Neural progenitor cell (in vitro differentiated cells): ENCODE measurements around the gene PRDM1. TPM values are rescaled to one million over a fixed set of nuclear protein-coding genes. Genes with fewer than 3 reads are reported as not detected.

ENCODE experiments used
- DNase-seq: peaks from one replicate; pipeline ENCODE4 v3.0.0-alpha.2; 2016; ENCODE audit warnings: low spot score
- H2AFZ ChIP-seq: fragments of 200-600 bp; sonication (generic); replicated peaks from 2 replicates; pipeline ENCODE4 v1.6.1; 2016; ENCODE audit warnings: antibody characterized with exemption
- H3F3A ChIP-seq: fragments of 200-600 bp; sonication (generic); 2 replicates; pipeline ENCODE4 v1.6.1; 2016; ENCODE audit warnings: antibody characterized with exemption, low read depth
- H3K27ac ChIP-seq: fragments of 200-600 bp; sonication (generic); 2 replicates; pipeline ENCODE4 v1.5.1; 2016; ENCODE audit warnings: mild to moderate bottlenecking
- H3K27me3 ChIP-seq: fragments of 200-600 bp; sonication (generic); 2 replicates; pipeline ENCODE4 v1.6.1; 2016; ENCODE audit warnings: mild to moderate bottlenecking, moderate library complexity
- H3K36me3 ChIP-seq: fragments of 200-600 bp; sonication (generic); 2 replicates; pipeline ENCODE4 v1.5.1; 2016
- H3K4me1 ChIP-seq: fragments of 200-600 bp; sonication (generic); 2 replicates; pipeline ENCODE4 v1.6.1; 2016; ENCODE audit warnings: mixed run types
- H3K4me2 ChIP-seq: fragments of 200-600 bp; sonication (generic); 2 replicates; pipeline ENCODE4 v1.6.1; 2016
- H3K4me3 ChIP-seq: fragments of 200-600 bp; sonication (generic); 2 replicates; pipeline ENCODE4 v1.5.1; 2016
- H3K79me2 ChIP-seq: fragments of 200-600 bp; sonication (generic); 2 replicates; pipeline ENCODE4 v1.6.1; 2016; ENCODE audit warnings: low read depth
- H3K9ac ChIP-seq: fragments of 200-600 bp; sonication (generic); 2 replicates; pipeline ENCODE4 v1.6.1; 2016
- H3K9me3 ChIP-seq: fragments of 200-600 bp; sonication (generic); 2 replicates; pipeline ENCODE4 v1.5.1; 2016; ENCODE audit warnings: low read depth
- H4K20me1 ChIP-seq: fragments of 200-600 bp; sonication (generic); 2 replicates; pipeline ENCODE4 v1.6.1; 2016; ENCODE audit warnings: low read depth
- H3K27ac Mint-ChIP-seq: 3 replicates; pipeline ENCODE4 v1.8.0; 2021; ENCODE audit warnings: mixed read lengths
- H3K27me3 Mint-ChIP-seq: 2 replicates; pipeline ENCODE4 v1.8.0; 2022; ENCODE audit warnings: low read depth, mild to moderate bottlenecking, inconsistent platforms, moderate library complexity, mixed read lengths; ENCODE audit not compliant: insufficient read depth
- H3K36me3 Mint-ChIP-seq: 3 replicates; pipeline ENCODE4 v1.8.0; 2021; ENCODE audit warnings: mixed read lengths
- H3K4me1 Mint-ChIP-seq: 3 replicates; pipeline ENCODE4 v1.8.0; 2021; ENCODE audit warnings: mixed read lengths
- H3K4me3 Mint-ChIP-seq: 3 replicates; pipeline ENCODE4 v1.8.0; 2021; ENCODE audit warnings: mild to moderate bottlenecking, moderate library complexity, mixed read lengths
- H3K9me3 Mint-ChIP-seq: 3 replicates; pipeline ENCODE4 v1.8.0; 2020; ENCODE audit warnings: mixed read lengths
- EZH2 ChIP-seq: fragments of 200-600 bp; sonication (generic); IDR thresholded peaks from 2 replicates; pipeline ENCODE4 v1.6.1; 2017; ENCODE audit warnings: antibody characterized with exemption, mild to moderate bottlenecking, moderate library complexity
- EZH2phosphoT487 ChIP-seq: fragments of 200-600 bp; sonication (generic); IDR thresholded peaks from 2 replicates; pipeline ENCODE4 v1.6.1; 2017; ENCODE audit warnings: antibody characterized with exemption
- total RNA-seq: library from RNA; depleted of rRNA; stranded (reverse); fragments of >200 nt; gene quantifications from 2 replicates; pipeline ENCODE4 v1.2.3, GENCODE V29; 2015; ENCODE audit warnings: low replicate concordance
- TF ChIP-seq, protein P1 (sequence below): fragments of 200-600 bp; sonication (generic); IDR thresholded peaks from 2 replicates; pipeline ENCODE4 v1.5.1; 2017; ENCODE audit warnings: antibody characterized with exemption, mild to moderate bottlenecking

The PRDM1 gene
- total RNA-seq, 1 donor from 2014 or later = 0.37 TPM

DNA sequence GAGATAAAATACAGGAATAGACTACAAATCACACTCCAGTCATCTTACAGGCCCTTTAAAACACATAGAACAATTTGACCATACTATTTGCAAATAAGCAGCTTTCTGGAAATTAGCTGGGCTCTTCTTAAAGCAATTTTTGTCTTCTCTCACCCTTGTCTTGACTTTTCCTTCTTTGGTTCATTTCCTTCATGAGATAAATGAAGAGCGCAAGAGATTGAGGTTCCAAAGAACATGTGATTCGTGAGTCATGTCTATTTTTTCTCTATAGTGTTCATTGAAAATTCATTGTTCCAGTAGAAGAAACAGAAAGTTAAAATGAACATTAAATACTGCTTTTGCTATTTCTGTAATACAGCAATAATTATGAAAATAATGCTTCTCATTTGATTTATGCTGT lies 33.9 kb downstream of the PRDM1 start:
- no peak overlapping the region for H3K27ac ChIP-seq
- no peak overlapping the region for H3K4me3 ChIP-seq
- no peak overlapping the region for H3K4me2 ChIP-seq
- no peak for DNase-seq
- Mint-ChIP-seq H3K27me3 (no peaks in the 10 kb centered on the region), H3K9me3 (no peaks in the 10 kb centered on the region), H3K27ac (no peak overlapping the region), H3K36me3 (no peaks in the 10 kb centered on the region), H3K4me3 (no peak overlapping the region), H3K4me1 (peaks cover 3% of the 10 kb centered on the region)
- no peaks in the 10 kb centered on the region for H4K20me1 ChIP-seq
- H2AFZ ChIP-seq = no peak overlapping the region
- H3K79me2 ChIP-seq = no peaks in the 10 kb centered on the region
- no peaks in the 10 kb centered on the region for H3K27me3 ChIP-seq
- H3K9me3 ChIP-seq = no peaks in the 10 kb centered on the region
- H3K4me1 ChIP-seq = no peaks in the 10 kb centered on the region
- TF ChIP-seq EZH2 = no peak
- TF ChIP-seq, protein P1, sequence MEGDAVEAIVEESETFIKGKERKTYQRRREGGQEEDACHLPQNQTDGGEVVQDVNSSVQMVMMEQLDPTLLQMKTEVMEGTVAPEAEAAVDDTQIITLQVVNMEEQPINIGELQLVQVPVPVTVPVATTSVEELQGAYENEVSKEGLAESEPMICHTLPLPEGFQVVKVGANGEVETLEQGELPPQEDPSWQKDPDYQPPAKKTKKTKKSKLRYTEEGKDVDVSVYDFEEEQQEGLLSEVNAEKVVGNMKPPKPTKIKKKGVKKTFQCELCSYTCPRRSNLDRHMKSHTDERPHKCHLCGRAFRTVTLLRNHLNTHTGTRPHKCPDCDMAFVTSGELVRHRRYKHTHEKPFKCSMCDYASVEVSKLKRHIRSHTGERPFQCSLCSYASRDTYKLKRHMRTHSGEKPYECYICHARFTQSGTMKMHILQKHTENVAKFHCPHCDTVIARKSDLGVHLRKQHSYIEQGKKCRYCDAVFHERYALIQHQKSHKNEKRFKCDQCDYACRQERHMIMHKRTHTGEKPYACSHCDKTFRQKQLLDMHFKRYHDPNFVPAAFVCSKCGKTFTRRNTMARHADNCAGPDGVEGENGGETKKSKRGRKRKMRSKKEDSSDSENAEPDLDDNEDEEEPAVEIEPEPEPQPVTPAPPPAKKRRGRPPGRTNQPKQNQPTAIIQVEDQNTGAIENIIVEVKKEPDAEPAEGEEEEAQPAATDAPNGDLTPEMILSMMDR = no peak
- no peak for TF ChIP-seq EZH2phosphoT487
- no peak overlapping the region for H3K9ac ChIP-seq
- H3K36me3 ChIP-seq = no peaks in the 10 kb centered on the region
- no peaks in the 10 kb centered on the region for H3F3A ChIP-seq

DNA sequence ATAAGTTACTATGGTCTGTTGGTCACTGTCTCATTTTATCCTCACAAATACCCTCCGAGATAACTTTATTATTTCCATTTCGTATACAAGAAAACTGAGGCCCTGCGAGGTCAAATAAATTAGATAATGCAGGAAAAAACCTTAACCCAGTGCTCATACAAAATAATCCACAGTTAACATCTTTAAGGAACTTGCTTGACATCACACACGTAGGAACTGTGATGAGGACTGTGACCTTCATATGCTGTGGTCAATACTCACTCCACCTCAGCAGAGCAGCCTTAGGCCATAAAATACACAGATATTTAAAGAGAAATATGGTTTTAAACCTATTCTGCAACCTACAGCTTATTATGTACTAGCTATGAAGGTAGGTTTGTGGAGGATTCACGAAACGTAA lies 34.3 kb downstream of the PRDM1 start:
- no peak overlapping the region for H3K27ac ChIP-seq
- no peak overlapping the region for H3K4me2 ChIP-seq
- Mint-ChIP-seq H3K36me3 (no peaks in the 10 kb centered on the region), H3K4me3 (no peak overlapping the region), H3K9me3 (no peaks in the 10 kb centered on the region), H3K27ac (no peak overlapping the region), H3K27me3 (no peaks in the 10 kb centered on the region), H3K4me1 (peaks cover 3% of the 10 kb centered on the region)
- no peak for DNase-seq
- H3F3A ChIP-seq = no peaks in the 10 kb centered on the region
- H3K36me3 ChIP-seq = no peaks in the 10 kb centered on the region
- H3K9me3 ChIP-seq = no peaks in the 10 kb centered on the region
- H3K79me2 ChIP-seq = no peaks in the 10 kb centered on the region
- no peaks in the 10 kb centered on the region for H3K4me1 ChIP-seq
- TF ChIP-seq EZH2phosphoT487 = no peak
- TF ChIP-seq, protein P1 = no peak
- TF ChIP-seq EZH2 = no peak
- H4K20me1 ChIP-seq = no peaks in the 10 kb centered on the region
- H3K27me3 ChIP-seq = no peaks in the 10 kb centered on the region
- H3K9ac ChIP-seq = no peak overlapping the region
- no peak overlapping the region for H3K4me3 ChIP-seq
- no peak overlapping the region for H2AFZ ChIP-seq

DNA sequence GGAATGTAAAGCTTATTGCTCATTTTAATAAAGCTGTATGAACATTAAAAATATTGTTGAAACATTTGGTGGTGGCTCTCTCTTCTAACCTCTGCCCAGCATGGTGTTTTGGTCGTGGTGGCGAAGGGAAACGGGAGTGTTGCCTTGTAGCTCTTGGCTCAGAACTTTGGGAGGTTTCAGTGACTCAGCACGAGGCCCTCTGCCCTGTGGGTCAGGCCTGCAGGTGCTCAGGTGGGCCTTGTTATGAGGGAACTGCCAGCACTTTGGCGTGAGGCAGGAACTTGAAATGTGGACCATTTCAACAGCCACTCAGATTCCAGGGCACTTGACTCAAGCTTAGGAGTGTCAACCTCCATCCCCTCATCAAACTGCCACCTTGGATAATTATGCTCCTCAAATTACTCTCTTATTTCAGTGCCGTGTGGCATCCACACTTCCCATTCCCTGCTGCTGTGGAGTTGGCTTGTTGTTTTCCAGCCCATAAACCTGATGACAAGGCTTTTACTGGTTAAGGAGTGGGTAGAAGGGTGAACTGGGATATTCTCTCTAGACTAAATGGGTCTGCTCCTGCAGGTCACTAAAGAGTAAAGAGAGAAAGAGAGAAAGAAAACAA lies 36.3 kb downstream of the PRDM1 start:
- DNase-seq = no peak
- TF ChIP-seq, protein P1 = no peak
- Histone ChIP-seq H3K79me2 (no peaks in the 10 kb centered on the region), H3F3A (no peaks in the 10 kb centered on the region), H4K20me1 (no peaks in the 10 kb centered on the region), H3K4me3 (no peak overlapping the region), H3K27me3 (no peaks in the 10 kb centered on the region), H3K9me3 (no peaks in the 10 kb centered on the region), H3K4me2 (no peak overlapping the region), H3K27ac (no peak overlapping the region), H3K4me1 (no peaks in the 10 kb centered on the region), H3K9ac (no peak overlapping the region), H3K36me3 (no peaks in the 10 kb centered on the region), H2AFZ (no peak overlapping the region)
- no peaks in the 10 kb centered on the region for H3K9me3 Mint-ChIP-seq
- no peaks in the 10 kb centered on the region for H3K27me3 Mint-ChIP-seq
- H3K36me3 Mint-ChIP-seq = no peaks in the 10 kb centered on the region
- H3K4me3 Mint-ChIP-seq = no peak overlapping the region
- H3K4me1 Mint-ChIP-seq = peaks cover 3% of the 10 kb centered on the region
- no peak overlapping the region for H3K27ac Mint-ChIP-seq
